HCT116 (cell line): ENCODE results near the gene CTNNA1.

Source experiments
- EGR1 ChIP-seq: IDR thresholded peaks from 2 replicates; pipeline ENCODE4 v1.6.1; 2012; ENCODE audit warnings: low read depth
- ELF1 ChIP-seq: IDR thresholded peaks from 2 replicates; pipeline ENCODE4 v1.6.1; 2012; ENCODE audit warnings: low read depth, borderline replicate concordance
- JUND ChIP-seq: IDR thresholded peaks from 2 replicates; pipeline ENCODE4 v1.6.1; 2012
- POLR2AphosphoS5 ChIP-seq: IDR thresholded peaks from 2 replicates; pipeline ENCODE4 v1.6.1; 2011; ENCODE audit warnings: mild to moderate bottlenecking, low read depth, low read length, moderate library complexity
- RAD21 ChIP-seq: IDR thresholded peaks from 2 replicates; pipeline ENCODE4 v1.6.1; 2012; ENCODE audit warnings: low read depth, mild to moderate bottlenecking
- YY1 ChIP-seq: IDR thresholded peaks from 2 replicates; pipeline ENCODE4 v1.6.1; 2011; ENCODE audit warnings: low read length, low read depth, moderate library complexity, mild to moderate bottlenecking; ENCODE audit not compliant: insufficient replicate concordance; ENCODE audit errors: extremely low read depth
- TF ChIP-seq, protein P1 (sequence below), 3 experiments: fragments of 200-600 bp in 1 of 3; sonication (generic) in 1 of 3; IDR thresholded peaks in 2 of 3; conservative IDR thresholded peaks in 1 of 3; 2 replicates each; pipeline ENCODE4 v1.5.1; 2012 to 2017; ENCODE audit warnings: low read depth in 2 of 3, low read length in 2 of 3, antibody characterized with exemption in 1 of 3, borderline replicate concordance in 1 of 3, control low read depth in 1 of 3, mild to moderate bottlenecking in 1 of 3, mixed read lengths in 1 of 3, mixed run types in 1 of 3, moderate library complexity in 1 of 3; ENCODE audit not compliant: insufficient read depth in 1 of 3
- TF ChIP-seq, protein P2 (sequence below): IDR thresholded peaks from 2 replicates; pipeline ENCODE4 v1.6.1; 2011; ENCODE audit warnings: mild to moderate bottlenecking, low read length, moderate library complexity; ENCODE audit not compliant: insufficient replicate concordance; ENCODE audit errors: extremely low read depth

DNA sequence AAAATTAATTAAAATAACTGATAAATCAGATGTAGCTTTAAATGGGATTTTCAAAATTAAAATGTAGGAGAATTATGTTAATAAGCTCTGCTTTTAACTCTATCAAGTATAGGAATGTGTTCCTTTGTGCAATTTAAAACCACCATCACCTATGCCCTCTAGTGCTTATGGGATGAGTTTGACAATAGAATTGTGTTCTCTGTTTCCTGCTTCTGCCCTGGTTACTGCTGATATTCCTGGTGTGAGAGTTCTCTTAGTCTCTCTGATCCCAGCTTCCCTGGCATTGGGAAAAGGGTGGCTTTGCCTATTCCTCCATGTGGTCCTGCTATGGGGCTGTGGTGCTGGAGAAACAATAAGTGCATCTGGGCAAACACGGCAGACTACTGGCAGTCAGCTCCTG is 113.8 kb downstream of the CTNNA1 start:
- no peak for TF ChIP-seq POLR2AphosphoS5
- TF ChIP-seq, protein P1, sequence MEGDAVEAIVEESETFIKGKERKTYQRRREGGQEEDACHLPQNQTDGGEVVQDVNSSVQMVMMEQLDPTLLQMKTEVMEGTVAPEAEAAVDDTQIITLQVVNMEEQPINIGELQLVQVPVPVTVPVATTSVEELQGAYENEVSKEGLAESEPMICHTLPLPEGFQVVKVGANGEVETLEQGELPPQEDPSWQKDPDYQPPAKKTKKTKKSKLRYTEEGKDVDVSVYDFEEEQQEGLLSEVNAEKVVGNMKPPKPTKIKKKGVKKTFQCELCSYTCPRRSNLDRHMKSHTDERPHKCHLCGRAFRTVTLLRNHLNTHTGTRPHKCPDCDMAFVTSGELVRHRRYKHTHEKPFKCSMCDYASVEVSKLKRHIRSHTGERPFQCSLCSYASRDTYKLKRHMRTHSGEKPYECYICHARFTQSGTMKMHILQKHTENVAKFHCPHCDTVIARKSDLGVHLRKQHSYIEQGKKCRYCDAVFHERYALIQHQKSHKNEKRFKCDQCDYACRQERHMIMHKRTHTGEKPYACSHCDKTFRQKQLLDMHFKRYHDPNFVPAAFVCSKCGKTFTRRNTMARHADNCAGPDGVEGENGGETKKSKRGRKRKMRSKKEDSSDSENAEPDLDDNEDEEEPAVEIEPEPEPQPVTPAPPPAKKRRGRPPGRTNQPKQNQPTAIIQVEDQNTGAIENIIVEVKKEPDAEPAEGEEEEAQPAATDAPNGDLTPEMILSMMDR (IDR thresholded peaks at IDR 0.05 in 2 of 3, conservative IDR thresholded peaks at IDR 0.05 in 1 of 3; ENCODE audit: borderline replicate concordance in 1 of 3, insufficient read depth in 1 of 3, low read depth in 2 of 3, low read length in 2 of 3), result no peak
- TF ChIP-seq RAD21, result no peak
- no peak for TF ChIP-seq YY1
- no peak for TF ChIP-seq ELF1
- TF ChIP-seq JUND, result no peak
- no peak for TF ChIP-seq EGR1
- TF ChIP-seq, protein P2, sequence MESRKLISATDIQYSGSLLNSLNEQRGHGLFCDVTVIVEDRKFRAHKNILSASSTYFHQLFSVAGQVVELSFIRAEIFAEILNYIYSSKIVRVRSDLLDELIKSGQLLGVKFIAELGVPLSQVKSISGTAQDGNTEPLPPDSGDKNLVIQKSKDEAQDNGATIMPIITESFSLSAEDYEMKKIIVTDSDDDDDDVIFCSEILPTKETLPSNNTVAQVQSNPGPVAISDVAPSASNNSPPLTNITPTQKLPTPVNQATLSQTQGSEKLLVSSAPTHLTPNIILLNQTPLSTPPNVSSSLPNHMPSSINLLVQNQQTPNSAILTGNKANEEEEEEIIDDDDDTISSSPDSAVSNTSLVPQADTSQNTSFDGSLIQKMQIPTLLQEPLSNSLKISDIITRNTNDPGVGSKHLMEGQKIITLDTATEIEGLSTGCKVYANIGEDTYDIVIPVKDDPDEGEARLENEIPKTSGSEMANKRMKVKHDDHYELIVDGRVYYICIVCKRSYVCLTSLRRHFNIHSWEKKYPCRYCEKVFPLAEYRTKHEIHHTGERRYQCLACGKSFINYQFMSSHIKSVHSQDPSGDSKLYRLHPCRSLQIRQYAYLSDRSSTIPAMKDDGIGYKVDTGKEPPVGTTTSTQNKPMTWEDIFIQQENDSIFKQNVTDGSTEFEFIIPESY, result no peak
